ENCODE data around the gene ITGAD.

GRCh38 chr16:31377210-31377903, 15.8 kb upstream of the ITGAD start:
- TF ChIP-seq CTCF (IDR thresholded peaks at IDR 0.05) (no peak), EZH2 (IDR thresholded peaks at IDR 0.05; ENCODE audit: borderline replicate concordance, insufficient read depth, low read depth, low read length, poor library complexity, severe bottlenecking) (no peak)
